Forelimb muscle (tissue), 1 donor: ENCODE data around the gene MST1. TPM values are rescaled to one million over a fixed set of nuclear protein-coding genes. Genes with fewer than 3 reads are reported as not detected.

Source experiments
- DNase-seq: peaks from one replicate; pipeline ENCODE4 v3.0.0-alpha.2; 2013; ENCODE audit warnings: low read depth
- polyA plus RNA-seq: library from polyadenylated mRNA; unstranded; fragments of 120-200 nt; gene quantifications from one replicate; pipeline ENCODE4 v1.2.1, GENCODE V29; 2013; ENCODE audit not compliant: insufficient read length

The MST1 gene
- polyA plus RNA-seq, 1 donor: 8.6 TPM

- no peak for DNase-seq
Observed at GRCh38 chr3:49717959-49718857, 28.9 kb upstream of the MST1 start.

GRCh38 chr3:49717211-49717958 lies 28.1 kb upstream of the MST1 start:
- no peak for DNase-seq

- DNase-seq: no peak
Observed at GRCh38 chr3:49716691-49717210, 27.5 kb upstream of the MST1 start.

GRCh38 chr3:49716169-49716568 lies 26.9 kb upstream of the MST1 start:
- DNase-seq: no peak

- no peak for DNase-seq
Observed at GRCh38 chr3:49715611-49716121, 26.4 kb upstream of the MST1 start.

GRCh38 chr3:49714728-49715550 lies 25.7 kb upstream of the MST1 start:
- DNase-seq: no peak

GRCh38 chr3:49713336-49714105 lies 24.2 kb upstream of the MST1 start:
- no peak for DNase-seq

GRCh38 chr3:49712631-49713317 lies 23.5 kb upstream of the MST1 start:
- DNase-seq: no peak

GRCh38 chr3:49712166-49712565 lies 22.9 kb upstream of the MST1 start:
- no peak for DNase-seq

- DNase-seq: no peak
Observed at GRCh38 chr3:49711489-49711888, 22.2 kb upstream of the MST1 start.

GRCh38 chr3:49709852-49710251 lies 20.6 kb upstream of the MST1 start:
- no peak for DNase-seq

- no peak for DNase-seq
Observed at GRCh38 chr3:49707113-49707480, 17.8 kb upstream of the MST1 start.

GRCh38 chr3:49706456-49707112 lies 17.3 kb upstream of the MST1 start:
- no peak for DNase-seq

- DNase-seq: no peak
Observed at GRCh38 chr3:49705390-49705960, 16.2 kb upstream of the MST1 start.

GRCh38 chr3:49704629-49705028 lies 15.4 kb upstream of the MST1 start:
- no peak for DNase-seq

GRCh38 chr3:49703956-49704355 lies 14.7 kb upstream of the MST1 start:
- no peak for DNase-seq

GRCh38 chr3:49703443-49703927 lies 14.2 kb upstream of the MST1 start:
- no peak for DNase-seq

GRCh38 chr3:49702672-49703071 lies 13.4 kb upstream of the MST1 start:
- no peak for DNase-seq

GRCh38 chr3:49701388-49702077 lies 12.3 kb upstream of the MST1 start:
- DNase-seq: no peak
